CD8-positive, alpha-beta memory T cell (primary cell): ENCODE results near the gene TSEN54. TPM values are rescaled to one million over a fixed set of nuclear protein-coding genes. Genes with fewer than 3 reads are reported as not detected.

Experiments used
- CTCF ChIA-PET: fragments of 350-600 bp; sonication (Branson Sonifier 250); formaldehyde crosslinking; loops from one replicate; lab custom pipeline; 2021; ENCODE audit warnings: antibody characterized with exemption; lab: Charles Lee
- POLR2A ChIA-PET: fragments of 350-600 bp; sonication (Branson Sonifier 250); formaldehyde crosslinking; loops from one replicate; lab custom pipeline; 2021; ENCODE audit warnings: antibody characterized with exemption; lab: Charles Lee
- DNase-seq, 5 donors: peaks; one replicate each; pipeline versions ENCODE4 v3.0.0 to v3.0.0-alpha.2; 2020 to 2022; ENCODE audit warnings: mixed read lengths in 1 of 5
- H3K27ac ChIP-seq: one replicate; pipeline ENCODE4 v1.7.0; 2013; ENCODE audit warnings: low read depth, mild to moderate bottlenecking, low read length, moderate library complexity
- H3K27me3 ChIP-seq: 2 replicates; pipeline ENCODE4 v1.7.0; 2013; ENCODE audit warnings: low read length, mild to moderate bottlenecking; ENCODE audit not compliant: insufficient read depth, poor library complexity, severe bottlenecking
- H3K36me3 ChIP-seq: 2 replicates; pipeline ENCODE4 v1.7.0; 2013; ENCODE audit warnings: mild to moderate bottlenecking, low read length, moderate library complexity; ENCODE audit not compliant: insufficient read depth
- H3K4me1 ChIP-seq: 2 replicates; pipeline ENCODE4 v1.7.0; 2013; ENCODE audit warnings: mild to moderate bottlenecking, low read length, moderate library complexity; ENCODE audit not compliant: insufficient read depth
- H3K4me3 ChIP-seq: 2 replicates; pipeline ENCODE4 v1.7.0; 2013; ENCODE audit warnings: mild to moderate bottlenecking, low read length
- H3K9me3 ChIP-seq: 2 replicates; pipeline ENCODE4 v1.7.0; 2013; ENCODE audit warnings: mild to moderate bottlenecking, low read length
- H3K27ac Mint-ChIP-seq, 8 donors: one replicate each; pipeline ENCODE4 v1.8.0; 2020 to 2021; ENCODE audit warnings: mixed read lengths in 8 of 8, mild to moderate bottlenecking in 6 of 8, inconsistent platforms in 3 of 8, moderate library complexity in 3 of 8
- H3K27me3 Mint-ChIP-seq, 2 donors: one replicate each; pipeline ENCODE4 v1.8.0; 2020 to 2021; ENCODE audit warnings: mixed read lengths in 2 of 2, mild to moderate bottlenecking in 1 of 2, moderate library complexity in 1 of 2
- H3K36me3 Mint-ChIP-seq, 3 donors: one replicate each; pipeline ENCODE4 v1.8.0; 2020 to 2021; ENCODE audit warnings: mixed read lengths in 3 of 3, inconsistent platforms in 1 of 3, mild to moderate bottlenecking in 1 of 3
- H3K4me1 Mint-ChIP-seq, 3 donors: one replicate each; pipeline ENCODE4 v1.8.0; 2020 to 2021; ENCODE audit warnings: mixed read lengths in 3 of 3, inconsistent platforms in 1 of 3, mild to moderate bottlenecking in 1 of 3
- H3K4me3 Mint-ChIP-seq, 7 donors: one replicate each; pipeline ENCODE4 v1.8.0; 2020 to 2021; ENCODE audit warnings: mixed read lengths in 7 of 7, mild to moderate bottlenecking in 6 of 7, moderate library complexity in 4 of 7, inconsistent platforms in 2 of 7
- H3K9me3 Mint-ChIP-seq, 5 donors: one replicate each; pipeline ENCODE4 v1.8.0; 2020 to 2022; ENCODE audit warnings: mixed read lengths in 5 of 5, mild to moderate bottlenecking in 3 of 5, moderate library complexity in 2 of 5, inconsistent platforms in 1 of 5
- polyA plus RNA-seq: library from polyadenylated mRNA; unstranded; fragments of 300-500 nt; fragmentation: Illumina TruSeq; gene quantifications from one replicate; pipeline ENCODE4 v1.2.3, GENCODE V29; 2021
- total RNA-seq, 2 experiments: library from RNA; stranded (reverse); gene quantifications; one replicate each; pipeline ENCODE4 v1.2.3, GENCODE V29; 2021

Gene TSEN54
- total RNA-seq = 10 to 100 TPM; 49.7 to 56.9 TPM
- polyA plus RNA-seq = 152 TPM

GRCh38 chr17:75516255-75516618 lies at the start of gene TSEN54:
Gene TSEN54 (plus strand): TSS chr17:75516528. CDS start chr17:75516561, 33 bp downstream.
- Histone ChIP-seq H3K36me3 (peaks cover 7% of the 10 kb centered on the region), H3K4me1 (peaks cover 28% of the 10 kb centered on the region), H3K27ac (peak within 1 kb of the TSS; percentile 53), H3K9me3 (no peaks in the 10 kb centered on the region), H3K27me3 (no peaks in the 10 kb centered on the region), H3K4me3 (peak within 1 kb of the TSS; percentile 88)
- Mint-ChIP-seq H3K4me3 (peak within 1 kb of the TSS; percentile 79 to 92 (median 86)), H3K36me3 (peaks cover 3 to 28% (median 10%) of the 10 kb centered on the region in 3 donors), H3K27ac (peak within 1 kb of the TSS; percentile 88 to 99 (median 98)), H3K4me1 (peaks cover 27 to 29% (median 28%) of the 10 kb centered on the region in 3 donors), H3K9me3 (no peaks in the 10 kb centered on the region), H3K27me3 (peaks cover 0 to 3% of the 10 kb centered on the region in 2 donors)
- peak; percentile 92 to 96 (median 93) for DNase-seq
- ChIA-PET CTCF (interaction anchor here (0.7 to 2.4 kb wide), 20 partner anchors 9 to 227 kb away, joined by 3 to 18 read pairs (median 4); partner anchors contain the start of genes LLGL2, MYO15B, SLC25A19 and SMIM5), POLR2A (interaction anchor here (0.6 to 3.1 kb wide), 11 partner anchors 10 to 1210 kb away, joined by 3 to 44 read pairs (median 8); partner anchors contain the start of genes GRB2, JMJD6, LLGL2 and METTL23)

- CTCF ChIA-PET = interaction anchor here (1.2 to 1.3 kb wide), 2 partner anchors 10 to 12 kb away, joined by 3 read pairs; partner anchors contain the start of gene TMEM94
- no peak overlapping the region for H3K4me3 Mint-ChIP-seq
- no peak for DNase-seq
Measured at GRCh38 chr17:75468291-75468754, 48.0 kb upstream of the TSEN54 start.

DNA sequence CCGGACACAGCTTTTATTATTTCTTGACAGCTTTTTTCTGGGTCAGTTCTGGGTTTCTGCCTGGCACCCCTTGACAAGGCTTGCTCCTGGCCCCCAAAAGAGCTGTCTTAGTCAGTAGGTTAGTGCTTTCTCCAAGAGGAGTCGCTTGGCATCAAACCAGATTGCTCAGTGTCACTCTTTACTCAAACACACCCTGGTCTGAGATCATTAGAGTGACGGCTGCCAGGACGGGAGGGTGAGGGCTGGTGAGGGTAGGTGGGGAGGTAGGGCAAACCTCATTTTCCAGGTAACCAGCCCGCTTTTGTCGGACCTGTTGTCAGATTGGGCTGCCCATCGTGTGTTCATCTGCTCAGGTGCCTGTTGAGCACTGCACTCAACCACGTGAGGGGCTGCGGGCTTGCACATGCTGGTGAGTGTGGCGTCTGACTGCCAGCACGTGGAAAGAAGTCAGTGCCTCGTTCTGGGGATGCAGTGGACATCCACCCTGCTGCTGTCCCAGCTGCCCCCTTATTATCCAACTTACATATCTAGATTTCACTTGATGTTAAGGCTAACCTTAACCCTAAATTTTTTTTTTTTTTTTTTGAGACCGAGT lies 47.5 kb upstream of the TSEN54 start:
- Histone ChIP-seq H3K4me3 (no peak overlapping the region), H3K36me3 (peaks cover 20% of the 10 kb centered on the region), H3K27me3 (no peaks in the 10 kb centered on the region), H3K4me1 (no peaks in the 10 kb centered on the region), H3K27ac (no peak overlapping the region), H3K9me3 (no peaks in the 10 kb centered on the region)
- DNase-seq = no peak
- Mint-ChIP-seq H3K36me3 (peaks cover 0 to 33% (median 5%) of the 10 kb centered on the region in 3 donors), H3K4me3 (no peak overlapping the region), H3K27me3 (no peaks in the 10 kb centered on the region), H3K9me3 (no peaks in the 10 kb centered on the region), H3K27ac (no peak overlapping the region), H3K4me1 (peaks cover 8 to 16% (median 9%) of the 10 kb centered on the region in 3 donors)
- POLR2A ChIA-PET = no interaction called here
- CTCF ChIA-PET = interaction anchor here (1.2 kb wide), 1 partner anchor 13 kb away, joined by 3 read pairs; the partner anchor contains the start of gene TMEM94

More at GRCh38 chr17:75468291-75468754, 48.0 kb upstream of the TSEN54 start:
- H3K4me1 Mint-ChIP-seq = peaks cover 11 to 22% (median 15%) of the 10 kb centered on the region in 3 donors
- POLR2A ChIA-PET = no interaction called here
- no peaks in the 10 kb centered on the region for H3K27me3 Mint-ChIP-seq
- Histone ChIP-seq H3K27ac (no peak overlapping the region), H3K36me3 (peaks cover 18% of the 10 kb centered on the region), H3K4me3 (no peak overlapping the region), H3K4me1 (no peaks in the 10 kb centered on the region), H3K9me3 (no peaks in the 10 kb centered on the region), H3K27me3 (no peaks in the 10 kb centered on the region)
- no peaks in the 10 kb centered on the region for H3K9me3 Mint-ChIP-seq
- peaks cover 0 to 30% (median 5%) of the 10 kb centered on the region in 3 donors for H3K36me3 Mint-ChIP-seq
- peak overlapping the region in 2 of 8 donors; percentile 71 to 84 for H3K27ac Mint-ChIP-seq

DNA sequence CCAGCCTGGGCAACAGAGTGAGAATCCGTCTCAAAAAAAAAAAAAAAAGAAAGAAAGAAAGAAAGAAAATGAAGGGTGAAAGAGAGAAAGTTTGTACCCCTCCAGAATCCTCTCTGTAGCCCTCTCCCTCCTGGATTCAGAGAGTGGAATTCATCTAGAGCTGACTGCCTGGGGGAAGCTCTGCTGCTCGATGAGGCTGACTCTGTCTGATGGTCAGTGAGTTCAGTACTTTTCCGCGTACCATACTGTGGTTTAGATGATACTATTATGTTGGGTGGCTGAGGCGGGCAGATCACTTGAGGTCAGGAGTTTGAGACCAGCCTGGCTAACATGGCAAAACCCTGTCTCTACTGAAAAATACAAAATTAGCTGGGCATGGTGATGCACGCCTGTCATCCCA lies 45.1 kb upstream of the TSEN54 start:
- Mint-ChIP-seq H3K4me3 (no peak overlapping the region), H3K4me1 (peaks cover under 1 to 3% (median 1%) of the 10 kb centered on the region in 3 donors), H3K27ac (no peak overlapping the region), H3K36me3 (peaks cover 0 to 49% (median 5%) of the 10 kb centered on the region in 3 donors), H3K27me3 (no peaks in the 10 kb centered on the region), H3K9me3 (no peaks in the 10 kb centered on the region)
- H3K9me3 ChIP-seq = no peaks in the 10 kb centered on the region
- peaks cover 20% of the 10 kb centered on the region for H3K36me3 ChIP-seq
- no peak overlapping the region for H3K27ac ChIP-seq
- ChIA-PET POLR2A (interaction anchor here (0.5 to 0.6 kb wide), 3 partner anchors 162 to 596 kb away, joined by 3 read pairs; no protein-coding TSS in a partner anchor), CTCF (interaction anchor here (1.0 to 1.1 kb wide), 2 partner anchors 11 to 15 kb away, joined by 3 read pairs; no protein-coding TSS in a partner anchor)
- no peak overlapping the region for H3K4me3 ChIP-seq
- H3K4me1 ChIP-seq = no peaks in the 10 kb centered on the region
- H3K27me3 ChIP-seq = no peaks in the 10 kb centered on the region
- DNase-seq = no peak

DNA sequence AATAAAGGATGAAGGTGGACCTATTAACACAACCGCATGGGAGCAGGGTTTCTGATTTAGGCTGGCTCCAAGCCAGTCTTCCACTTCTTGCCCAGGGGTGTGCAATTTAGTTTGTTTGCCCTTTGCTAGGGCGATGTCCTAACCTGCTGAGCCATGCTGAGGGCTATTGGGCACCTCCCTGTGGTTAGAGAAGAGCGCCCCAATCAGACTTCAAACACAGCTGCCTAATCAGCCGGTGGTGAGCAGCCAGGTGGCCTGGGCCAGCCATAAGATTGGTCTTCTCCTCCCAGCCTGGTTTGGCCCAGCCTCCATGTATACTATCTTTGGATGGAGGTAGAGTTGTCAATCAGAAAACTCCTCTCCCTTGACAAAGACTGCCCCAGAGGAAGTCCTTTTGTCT lies 44.2 kb upstream of the TSEN54 start:
- Mint-ChIP-seq H3K27me3 (no peaks in the 10 kb centered on the region), H3K9me3 (no peaks in the 10 kb centered on the region), H3K36me3 (peaks cover 0 to 58% (median 5%) of the 10 kb centered on the region in 3 donors), H3K4me1 (peaks cover 0 to 3% (median 0%) of the 10 kb centered on the region in 3 donors), H3K4me3 (no peak overlapping the region), H3K27ac (peak overlapping the region in 2 of 8 donors; percentile 6 to 38)
- DNase-seq = no peak
- Histone ChIP-seq H3K9me3 (no peaks in the 10 kb centered on the region), H3K27me3 (no peaks in the 10 kb centered on the region), H3K4me1 (no peaks in the 10 kb centered on the region), H3K4me3 (no peak overlapping the region), H3K36me3 (peaks cover 20% of the 10 kb centered on the region), H3K27ac (no peak overlapping the region)
- CTCF ChIA-PET = interaction anchor here (1.0 to 1.1 kb wide), 2 partner anchors 12 to 16 kb away, joined by 3 read pairs; no protein-coding TSS in a partner anchor
- POLR2A ChIA-PET = no interaction called here

GRCh38 chr17:75473246-75473645 lies 43.1 kb upstream of the TSEN54 start:
- CTCF ChIA-PET = interaction anchor here (0.7 to 1.4 kb wide), 2 partner anchors 22 to 134 kb away, joined by 3 read pairs; no protein-coding TSS in a partner anchor
- no peak overlapping the region for H3K27ac ChIP-seq
- H3K27me3 ChIP-seq = no peaks in the 10 kb centered on the region
- Mint-ChIP-seq H3K27ac (peak overlapping the region in 1 of 8 donors; percentile 76), H3K4me3 (no peak overlapping the region), H3K9me3 (no peaks in the 10 kb centered on the region), H3K36me3 (peaks cover 0 to 62% (median 4%) of the 10 kb centered on the region in 3 donors), H3K4me1 (peaks cover 0 to 3% (median 0%) of the 10 kb centered on the region in 3 donors), H3K27me3 (no peaks in the 10 kb centered on the region)
- no peak overlapping the region for H3K4me3 ChIP-seq
- POLR2A ChIA-PET = no interaction called here
- H3K4me1 ChIP-seq = no peaks in the 10 kb centered on the region
- no peak for DNase-seq
- H3K36me3 ChIP-seq = peaks cover 20% of the 10 kb centered on the region
- no peaks in the 10 kb centered on the region for H3K9me3 ChIP-seq

- Histone ChIP-seq H3K9me3 (no peaks in the 10 kb centered on the region), H3K4me3 (no peak overlapping the region), H3K27ac (no peak overlapping the region), H3K27me3 (no peaks in the 10 kb centered on the region), H3K36me3 (peaks cover 20% of the 10 kb centered on the region), H3K4me1 (no peaks in the 10 kb centered on the region)
- ChIA-PET CTCF (interaction anchor here (0.8 to 1.3 kb wide), 3 partner anchors 19 to 192 kb away, joined by 3 read pairs; partner anchors contain the start of genes RECQL5 and TMEM94), POLR2A (no interaction called here)
- Mint-ChIP-seq H3K27me3 (no peaks in the 10 kb centered on the region), H3K27ac (no peak overlapping the region), H3K9me3 (no peaks in the 10 kb centered on the region), H3K36me3 (peaks cover 0 to 63% (median 4%) of the 10 kb centered on the region in 3 donors), H3K4me1 (peaks cover 0 to 3% (median 0%) of the 10 kb centered on the region in 3 donors), H3K4me3 (no peak overlapping the region)
- DNase-seq = no peak
Measured at GRCh38 chr17:75474736-75475135, 41.6 kb upstream of the TSEN54 start.
